ENCODE measurements around the gene C1QTNF5. TPM values are rescaled to one million over a fixed set of nuclear protein-coding genes. Genes with fewer than 3 reads are reported as not detected.

Gene C1QTNF5
- total and polyA plus RNA-seq, 2 of the 8 experiments (the other 6 are each of a cell fraction or from before 2014, with no cell fraction given) = 2.2 to 2.7 TPM

DNA sequence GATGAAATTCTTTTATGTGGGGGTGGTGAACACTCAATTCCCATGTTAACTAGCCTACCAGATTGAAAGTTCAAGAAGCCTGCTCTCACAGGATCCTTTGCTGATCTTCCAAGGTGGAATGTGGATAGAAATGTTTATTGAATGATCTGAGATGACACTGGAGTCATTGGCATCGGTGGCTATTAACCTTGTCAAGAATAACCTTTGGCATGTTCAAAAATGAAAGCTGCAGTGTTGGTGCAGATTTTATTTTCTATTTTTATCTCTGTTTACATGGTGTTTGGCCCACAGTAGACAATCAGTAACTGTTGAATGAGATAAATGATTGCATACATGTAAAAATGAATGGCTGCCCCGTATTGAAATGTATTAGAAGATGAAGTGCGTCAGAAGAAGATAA is 42.7 kb downstream of the C1QTNF5 start (continued):
- TF ChIP-seq CEBPB (IDR thresholded peaks at IDR 0.05; ENCODE audit: low read depth, low read length) (no peak), EZH2 (IDR thresholded peaks at IDR 0.05; ENCODE audit: low read depth, low read length, severe bottlenecking) (no peak)

Measured in H1 (cell line).